GM21360 (cell line): Measurements from ENCODE around the gene EPS8L1.

Source experiments
- ATAC-seq: cut with Tn5 transposase; IDR thresholded peaks from one replicate; pipeline ENCODE4 v1.9.1; 2021; ENCODE audit warnings: mild to moderate bottlenecking, moderate library complexity; ENCODE audit not compliant: unreplicated experiment

Gene EPS8L1

GRCh38 chr19:55113570-55114039 is 37.9 kb downstream of the EPS8L1 start:
- no peak for ATAC-seq

- ATAC-seq: no peak
These were observed 39.0 kb downstream of the EPS8L1 start for GRCh38 chr19:55114566-55115145.

GRCh38 chr19:55115446-55116065 is 39.9 kb downstream of the EPS8L1 start:
- ATAC-seq: no peak

GRCh38 chr19:55116232-55116858 is 40.7 kb downstream of the EPS8L1 start:
- no peak for ATAC-seq

- ATAC-seq: peak; percentile 4
These were observed 41.4 kb downstream of the EPS8L1 start, which contains the start of gene PPP1R12C for GRCh38 chr19:55116859-55117662. Gene PPP1R12C (minus strand): TSS chr19:55117637. CDS start chr19:55117543, 94 bp downstream.

DNA sequence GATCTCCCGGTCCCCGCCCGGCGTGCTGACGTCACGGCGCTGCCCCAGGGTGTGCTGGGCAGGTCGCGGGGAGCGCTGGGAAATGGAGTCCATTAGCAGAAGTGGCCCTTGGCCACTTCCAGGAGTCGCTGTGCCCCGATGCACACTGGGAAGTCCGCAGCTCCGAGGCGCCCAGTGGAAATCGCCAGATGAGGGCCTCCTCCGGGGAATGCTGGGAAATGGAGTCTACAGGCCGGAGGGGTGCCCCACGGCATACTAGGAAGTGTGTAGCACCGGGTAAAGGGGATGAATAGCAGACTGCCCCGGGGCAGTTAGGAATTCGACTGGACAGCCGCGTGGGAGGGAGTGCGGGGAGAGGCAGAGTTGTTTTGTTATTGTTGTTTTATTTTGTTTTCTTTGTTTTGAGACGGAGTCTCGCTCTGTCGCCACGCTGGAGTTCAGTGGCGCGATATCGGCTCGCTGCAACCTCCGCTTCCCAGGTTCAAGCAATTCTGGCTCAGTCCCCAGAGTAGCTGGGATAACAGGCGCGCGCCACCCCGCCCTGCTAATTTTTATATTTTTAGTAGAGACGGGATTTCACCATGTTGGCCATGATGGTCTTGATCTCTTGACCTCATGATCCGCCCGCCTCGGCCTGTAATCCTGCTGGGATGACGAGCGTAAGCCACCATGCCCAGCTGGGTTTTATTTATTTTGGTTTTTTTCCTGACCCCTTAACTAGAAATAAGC is 42.2 kb downstream of the EPS8L1 start:
- peak; percentile 79 for ATAC-seq

DNA sequence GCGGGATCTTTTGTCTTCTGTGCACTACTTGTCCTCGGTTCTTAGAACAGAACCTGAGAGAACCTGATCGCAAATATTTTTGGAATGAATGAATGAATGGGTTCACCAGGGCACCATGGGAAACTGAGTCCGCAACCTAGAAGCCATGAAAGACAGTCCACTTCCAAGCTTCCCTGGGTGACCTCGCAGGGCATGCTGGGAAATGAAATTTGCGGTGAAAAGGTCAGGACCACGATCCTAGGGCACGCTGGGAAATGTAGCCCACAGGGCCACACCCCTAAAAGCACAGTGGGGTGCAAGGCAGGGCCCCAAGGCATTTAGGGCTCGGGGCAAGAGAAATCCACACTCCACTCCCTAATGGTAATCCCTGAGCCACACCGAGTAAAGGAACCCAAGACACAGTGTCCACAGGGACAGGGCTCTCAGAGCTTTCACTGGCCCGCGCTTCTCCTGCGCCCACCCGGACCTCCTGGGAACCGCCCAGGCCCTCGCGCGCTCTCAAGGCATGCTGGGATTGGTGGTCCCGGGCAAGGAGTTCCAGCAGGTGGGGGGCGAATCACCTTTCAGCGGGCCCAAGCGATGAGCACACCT is 42.8 kb downstream of the EPS8L1 start:
- ATAC-seq: no peak

DNA sequence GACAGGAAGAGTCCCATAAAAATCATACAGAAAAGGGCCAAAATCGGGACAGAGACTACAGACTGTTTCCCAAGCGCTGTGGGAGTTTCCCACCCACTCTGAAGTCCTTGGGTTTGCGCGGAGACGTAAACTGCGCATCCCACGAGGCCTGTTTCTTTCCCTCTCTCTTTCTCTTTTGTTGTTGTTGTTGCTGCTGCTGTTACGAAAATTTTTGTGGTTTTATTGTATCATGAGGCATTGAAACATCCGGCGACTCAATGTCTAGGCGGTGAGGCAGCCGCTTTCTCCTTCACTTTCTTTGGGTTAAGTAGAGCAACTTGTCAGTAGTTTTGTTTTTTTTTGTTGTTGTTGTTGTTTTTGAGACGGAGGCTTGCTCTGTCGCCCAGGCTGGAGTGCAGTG is 43.4 kb downstream of the EPS8L1 start:
- no peak for ATAC-seq

- no peak for ATAC-seq
These were observed 55.8 kb downstream of the EPS8L1 start for GRCh38 chr19:55131421-55131820.

DNA sequence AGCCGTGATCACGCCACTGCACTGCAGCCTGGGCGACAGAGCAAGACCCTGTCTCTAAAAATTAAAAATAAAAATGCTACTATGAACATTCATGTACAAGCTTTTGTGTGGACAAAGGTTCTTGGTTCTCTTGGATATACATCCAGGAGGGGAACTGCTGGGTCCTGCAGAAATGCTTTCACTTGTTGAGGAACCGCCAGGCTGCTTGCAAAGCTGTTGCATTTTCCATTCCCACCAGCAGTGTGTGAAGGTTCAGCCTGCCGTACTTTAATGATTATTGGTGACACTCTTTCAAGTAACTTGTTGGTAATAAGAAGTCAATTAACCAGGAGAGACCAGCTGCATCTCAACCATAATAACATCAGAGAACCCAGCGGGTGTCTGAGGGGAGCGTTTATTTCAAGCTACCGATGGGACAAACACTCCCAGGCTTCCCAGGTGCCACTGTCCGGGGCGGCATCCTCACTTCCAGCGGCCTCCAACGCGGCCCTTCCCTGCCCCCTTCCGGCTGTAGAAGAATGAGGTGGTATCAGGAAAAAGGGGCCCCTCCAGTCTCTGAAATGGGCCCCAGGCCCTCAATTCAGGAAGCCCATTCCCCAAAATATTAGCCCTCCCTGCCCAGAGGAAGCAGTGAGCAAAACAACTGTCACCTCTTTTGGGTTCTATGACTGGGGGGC is 56.9 kb downstream of the EPS8L1 start:
- no peak for ATAC-seq

DNA sequence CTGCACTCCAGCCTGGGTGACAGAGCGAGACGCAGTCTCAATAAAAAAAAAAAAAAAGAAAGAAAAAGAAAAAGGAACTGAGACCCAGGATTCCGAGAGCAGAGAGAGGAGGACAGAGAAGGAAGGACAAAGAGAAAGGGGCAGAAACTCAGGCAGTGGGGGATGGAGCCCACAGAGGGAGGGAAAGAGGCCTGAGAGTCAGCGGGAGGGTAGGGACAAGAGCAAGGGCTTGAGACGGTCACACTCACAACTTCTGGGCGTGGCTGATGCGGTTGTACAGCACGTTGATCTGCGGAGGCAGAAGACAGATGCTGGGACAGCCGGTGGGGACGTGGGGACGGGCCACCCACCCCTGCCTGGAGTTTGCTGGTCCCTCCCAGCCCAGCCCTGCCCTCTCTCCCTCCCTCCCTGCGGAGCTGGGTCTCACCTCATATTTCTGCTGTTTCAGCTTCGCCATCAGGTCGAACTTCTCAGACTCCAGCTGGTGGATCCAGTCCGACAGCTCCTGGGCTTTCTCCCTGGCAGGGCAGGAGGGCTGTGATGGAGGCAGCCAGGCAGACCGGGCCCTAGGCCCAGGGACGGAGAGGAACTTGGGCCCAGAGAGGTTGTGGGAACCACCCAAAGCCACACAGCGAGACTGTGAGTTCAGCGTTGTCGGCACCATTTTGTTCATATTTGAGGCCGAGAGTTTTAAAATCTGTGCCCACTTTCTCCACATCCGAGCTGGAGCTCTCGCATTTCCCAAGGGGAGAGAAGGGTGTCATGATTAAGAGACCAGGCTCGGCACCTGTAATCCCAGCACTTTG is 58.2 kb downstream of the EPS8L1 start:
- ATAC-seq: no peak

DNA sequence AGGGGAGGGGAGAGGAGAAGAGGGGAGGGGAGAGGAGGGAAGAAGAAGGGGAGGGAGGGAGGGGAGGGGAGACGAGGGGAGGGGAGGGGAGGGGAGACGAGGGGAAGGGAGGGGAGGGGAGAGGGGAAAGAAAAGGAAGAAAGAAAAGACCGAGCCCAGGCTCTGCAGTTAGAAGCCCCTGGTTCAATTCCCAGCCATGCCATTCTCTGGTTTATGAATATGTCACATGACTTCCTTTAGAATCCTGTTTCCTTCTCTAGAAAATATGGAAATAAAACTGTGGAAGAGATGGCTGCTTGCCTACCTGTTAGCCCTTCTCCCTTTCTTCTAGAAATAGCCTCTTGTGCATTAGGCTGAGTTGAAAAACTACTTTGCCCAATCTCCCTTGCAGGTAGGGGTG is 59.1 kb downstream of the EPS8L1 start:
- ATAC-seq: no peak

DNA sequence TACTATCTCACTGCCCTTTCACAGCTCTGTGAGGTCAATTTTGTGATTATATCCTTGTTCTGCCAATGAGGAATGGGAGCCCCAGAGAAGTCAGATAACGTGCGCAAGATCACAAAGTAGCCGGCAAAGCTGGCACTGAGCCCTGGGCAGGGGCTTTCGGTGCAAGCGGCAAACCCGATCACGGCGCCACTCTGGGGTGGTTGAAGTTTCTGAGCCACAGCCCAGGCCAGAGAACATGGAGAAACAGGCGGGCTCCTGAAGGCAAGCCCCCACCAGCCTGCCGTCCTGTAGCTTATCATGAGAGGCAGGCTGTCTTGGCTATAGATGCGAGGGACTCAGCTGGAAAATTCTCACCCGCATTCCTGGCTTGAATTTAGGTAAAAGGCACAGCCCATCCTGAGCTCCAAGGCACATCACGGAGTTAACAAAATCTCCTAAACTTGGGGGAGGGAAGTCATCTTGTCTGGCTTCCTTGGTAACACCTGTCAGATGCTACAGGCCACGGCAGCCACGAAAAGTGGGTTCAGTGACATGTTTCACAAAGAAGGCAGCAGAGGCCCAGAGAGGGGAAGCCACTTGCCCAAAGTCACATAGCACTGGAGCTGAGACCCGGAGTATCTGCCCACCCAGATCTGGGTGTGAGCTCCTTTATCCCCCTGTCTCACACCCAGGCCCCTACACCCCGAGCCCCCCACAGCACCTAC is 60.9 kb downstream of the EPS8L1 start:
- ATAC-seq: no peak
